ENCODE results near the gene MTSS2.

DNA sequence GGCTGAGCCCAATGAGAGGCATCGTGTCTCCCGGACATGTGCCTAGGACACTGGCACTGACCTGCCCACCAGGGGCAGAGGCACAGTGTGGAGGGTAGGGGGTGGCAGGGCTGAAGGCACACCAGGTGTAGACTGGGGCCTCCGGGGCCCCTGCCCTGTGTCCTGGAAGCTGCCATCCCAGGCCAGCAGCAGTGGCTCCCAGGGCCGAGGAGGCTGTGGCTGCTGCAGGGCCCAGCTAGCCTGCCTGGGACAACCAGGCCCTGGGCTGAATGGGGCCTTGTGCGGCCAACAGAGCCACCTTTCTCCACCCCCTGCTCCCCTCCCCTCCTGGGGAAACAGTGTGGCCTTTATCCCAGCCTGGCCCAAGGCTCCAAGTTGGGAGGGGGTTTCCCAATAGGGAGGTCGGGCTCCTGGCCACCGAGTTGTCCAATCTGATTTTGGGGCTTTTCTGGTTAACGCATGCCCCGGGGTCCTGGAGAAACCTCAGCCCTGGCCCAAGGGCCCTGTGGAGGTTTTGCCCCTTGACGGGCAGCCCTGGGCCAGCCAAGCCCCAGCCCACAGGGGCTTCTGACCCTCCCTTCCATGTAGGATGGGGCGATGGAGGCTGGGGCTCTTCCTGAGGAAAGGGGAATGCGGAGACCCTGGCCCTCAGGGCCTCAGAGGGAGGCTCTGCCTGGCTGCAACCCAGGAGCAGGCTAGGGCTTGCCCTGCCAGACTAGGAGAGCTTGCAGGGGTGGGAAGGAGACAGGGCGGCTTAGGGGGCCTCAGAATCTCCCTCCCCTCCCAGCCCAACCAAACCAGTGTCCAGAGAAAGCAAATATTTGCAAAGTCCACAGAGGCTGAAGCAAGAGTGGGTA, 4.2 kb downstream of the MTSS2 start:
- TF ChIP-seq, protein P1, sequence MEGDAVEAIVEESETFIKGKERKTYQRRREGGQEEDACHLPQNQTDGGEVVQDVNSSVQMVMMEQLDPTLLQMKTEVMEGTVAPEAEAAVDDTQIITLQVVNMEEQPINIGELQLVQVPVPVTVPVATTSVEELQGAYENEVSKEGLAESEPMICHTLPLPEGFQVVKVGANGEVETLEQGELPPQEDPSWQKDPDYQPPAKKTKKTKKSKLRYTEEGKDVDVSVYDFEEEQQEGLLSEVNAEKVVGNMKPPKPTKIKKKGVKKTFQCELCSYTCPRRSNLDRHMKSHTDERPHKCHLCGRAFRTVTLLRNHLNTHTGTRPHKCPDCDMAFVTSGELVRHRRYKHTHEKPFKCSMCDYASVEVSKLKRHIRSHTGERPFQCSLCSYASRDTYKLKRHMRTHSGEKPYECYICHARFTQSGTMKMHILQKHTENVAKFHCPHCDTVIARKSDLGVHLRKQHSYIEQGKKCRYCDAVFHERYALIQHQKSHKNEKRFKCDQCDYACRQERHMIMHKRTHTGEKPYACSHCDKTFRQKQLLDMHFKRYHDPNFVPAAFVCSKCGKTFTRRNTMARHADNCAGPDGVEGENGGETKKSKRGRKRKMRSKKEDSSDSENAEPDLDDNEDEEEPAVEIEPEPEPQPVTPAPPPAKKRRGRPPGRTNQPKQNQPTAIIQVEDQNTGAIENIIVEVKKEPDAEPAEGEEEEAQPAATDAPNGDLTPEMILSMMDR (conservative IDR thresholded peaks at IDR 0.05; ENCODE audit: low read depth, low read length): no peak
- TF ChIP-seq EZH2 (IDR thresholded peaks at IDR 0.05; ENCODE audit: borderline replicate concordance, low read depth, low read length, poor library complexity, severe bottlenecking): no peak
